Measurements from ENCODE around the gene MAGOH. TPM values are rescaled to one million over a fixed set of nuclear protein-coding genes. Genes with fewer than 3 reads are reported as not detected.

MAGOH gene
- polyA plus RNA-seq, 1 donor (not counting 4 experiments of a cell fraction or from before 2014, with no cell fraction given), result 104 TPM

DNA sequence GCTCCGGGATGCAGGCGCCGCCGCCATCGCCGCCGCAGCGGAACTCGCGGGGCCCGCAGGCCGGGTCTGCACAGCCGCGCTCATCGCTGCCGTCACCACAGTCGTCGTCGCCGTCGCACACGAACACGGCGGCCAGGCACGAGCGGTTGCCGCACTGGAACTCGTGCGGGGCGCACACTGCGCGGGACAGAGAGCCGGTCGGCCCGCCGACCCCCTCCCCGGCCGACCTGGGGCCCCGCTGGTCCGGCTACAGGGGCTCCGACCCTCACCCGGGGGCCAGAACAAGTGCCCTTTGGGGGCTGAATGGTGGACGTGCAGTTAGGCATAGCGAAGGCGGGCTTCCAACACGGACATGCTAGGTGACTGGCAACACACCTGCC, 38.6 kb upstream of the MAGOH start:
- Histone ChIP-seq H3K4me1 (ENCODE audit: control insufficient read depth, extremely low read depth, insufficient read depth, low read length) (peaks cover 24% of the 10 kb centered on the region), H3K79me2 (ENCODE audit: control insufficient read depth, insufficient read depth, low read length) (no peaks in the 10 kb centered on the region), H3K4me2 (ENCODE audit: control insufficient read depth, extremely low read depth, insufficient read depth, low read depth, low read length) (no peak overlapping the region), H3K36me3 (ENCODE audit: control insufficient read depth in 2 of 2, extremely low read depth in 1 of 2, insufficient read depth in 2 of 2, low read length in 2 of 2) (peaks cover 10 to 26% of the 10 kb centered on the region in 2 experiments), H3K9me1 (ENCODE audit: control insufficient read depth, extremely low read depth, insufficient read depth, low read length) (peaks cover 6% of the 10 kb centered on the region), H3K9me3 (ENCODE audit: control insufficient read depth, low read depth, low read length) (no peaks in the 10 kb centered on the region), H2AFZ (ENCODE audit: control insufficient read depth, low read length) (no peak overlapping the region), H4K20me1 (ENCODE audit: control insufficient read depth, extremely low read depth, insufficient read depth, low read length) (no peaks in the 10 kb centered on the region), H3K4me3 (ENCODE audit: control insufficient read depth in 2 of 3, extremely low read depth in 1 of 3, insufficient read depth in 2 of 3, low read depth in 1 of 3, low read length in 3 of 3) (no peak overlapping the region), H3K27me3 (ENCODE audit: control insufficient read depth, extremely low read depth, insufficient read depth, low read length) (no peaks in the 10 kb centered on the region), H3K27ac (ENCODE audit: control insufficient read depth, insufficient read depth, low read length) (no peak overlapping the region), H3K9ac (ENCODE audit: control insufficient read depth, extremely low read depth, insufficient read depth, low read length) (no peak overlapping the region)
- no peak for TF ChIP-seq EZH2 (IDR thresholded peaks at IDR 0.05; ENCODE audit: low read length)
- TF ChIP-seq, protein P1, sequence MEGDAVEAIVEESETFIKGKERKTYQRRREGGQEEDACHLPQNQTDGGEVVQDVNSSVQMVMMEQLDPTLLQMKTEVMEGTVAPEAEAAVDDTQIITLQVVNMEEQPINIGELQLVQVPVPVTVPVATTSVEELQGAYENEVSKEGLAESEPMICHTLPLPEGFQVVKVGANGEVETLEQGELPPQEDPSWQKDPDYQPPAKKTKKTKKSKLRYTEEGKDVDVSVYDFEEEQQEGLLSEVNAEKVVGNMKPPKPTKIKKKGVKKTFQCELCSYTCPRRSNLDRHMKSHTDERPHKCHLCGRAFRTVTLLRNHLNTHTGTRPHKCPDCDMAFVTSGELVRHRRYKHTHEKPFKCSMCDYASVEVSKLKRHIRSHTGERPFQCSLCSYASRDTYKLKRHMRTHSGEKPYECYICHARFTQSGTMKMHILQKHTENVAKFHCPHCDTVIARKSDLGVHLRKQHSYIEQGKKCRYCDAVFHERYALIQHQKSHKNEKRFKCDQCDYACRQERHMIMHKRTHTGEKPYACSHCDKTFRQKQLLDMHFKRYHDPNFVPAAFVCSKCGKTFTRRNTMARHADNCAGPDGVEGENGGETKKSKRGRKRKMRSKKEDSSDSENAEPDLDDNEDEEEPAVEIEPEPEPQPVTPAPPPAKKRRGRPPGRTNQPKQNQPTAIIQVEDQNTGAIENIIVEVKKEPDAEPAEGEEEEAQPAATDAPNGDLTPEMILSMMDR (optimal IDR thresholded peaks at IDR 0.05 in 1 of 3, IDR thresholded peaks at IDR 0.05 in 1 of 3, conservative IDR thresholded peaks at IDR 0.05 in 1 of 3; ENCODE audit: extremely low read depth in 1 of 3, insufficient read depth in 2 of 3, low read length in 3 of 3), result no peak
- no peak for FAIRE-seq
- dilution Hi-C loops (cut with MboI; ENCODE audit: extremely low pct_ligation_motif_present, low sequenced_read_pairs), result no loop called here
- DNase-seq (ENCODE audit: low read depth, low spot score), result no peak

DNA sequence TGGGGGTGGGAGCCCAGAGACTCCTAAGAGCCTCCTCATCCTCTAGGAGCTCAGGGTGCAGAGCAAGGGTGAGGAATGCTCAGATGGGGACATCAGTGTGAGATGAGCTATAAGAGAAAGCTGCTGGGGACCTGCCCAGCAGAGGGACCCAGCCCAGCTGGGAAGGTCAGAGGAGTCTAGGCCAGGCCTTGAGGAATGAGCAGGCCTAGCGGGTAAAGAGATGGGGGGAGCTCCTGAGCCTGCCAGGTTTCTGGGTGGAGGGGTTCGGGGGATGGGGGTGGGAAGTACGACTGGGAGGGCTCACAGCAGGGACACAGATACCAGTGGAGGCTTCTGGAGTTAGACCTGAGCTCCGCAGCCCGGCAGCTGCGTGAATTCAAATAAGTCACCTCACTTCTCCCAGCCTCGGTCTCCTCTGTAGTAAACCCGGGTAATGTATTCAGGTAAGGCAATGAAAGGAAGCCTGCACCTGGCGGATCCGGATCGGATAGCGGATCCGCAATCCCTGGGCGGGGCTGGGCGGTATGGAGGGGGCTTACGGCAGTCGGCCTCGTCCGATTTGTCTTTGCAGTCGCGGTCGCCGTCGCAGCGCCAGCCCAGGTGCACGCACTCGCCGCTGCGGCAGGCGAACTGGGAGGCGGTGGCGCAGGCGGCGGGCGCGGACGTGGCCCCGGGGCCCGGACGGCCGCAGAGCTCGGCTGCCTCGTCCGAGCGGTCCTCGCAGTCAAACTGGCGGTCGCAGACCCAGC, 38.0 kb upstream of the MAGOH start:
- H4K20me1 ChIP-seq (ENCODE audit: control insufficient read depth, extremely low read depth, insufficient read depth, low read length), result no peaks in the 10 kb centered on the region
- H3K36me3 ChIP-seq (ENCODE audit: control insufficient read depth in 2 of 2, extremely low read depth in 1 of 2, insufficient read depth in 2 of 2, low read length in 2 of 2), result peaks cover 8 to 26% of the 10 kb centered on the region in 2 experiments
- H3K9me1 ChIP-seq (ENCODE audit: control insufficient read depth, extremely low read depth, insufficient read depth, low read length), result peaks cover 6% of the 10 kb centered on the region
- DNase-seq (ENCODE audit: low read depth, low spot score) (no peak), FAIRE-seq (no peak)
- H3K9me3 ChIP-seq (ENCODE audit: control insufficient read depth, low read depth, low read length), result no peaks in the 10 kb centered on the region
- dilution Hi-C loops (cut with MboI; ENCODE audit: extremely low pct_ligation_motif_present, low sequenced_read_pairs), result no loop called here
- no peak overlapping the region for H2AFZ ChIP-seq (ENCODE audit: control insufficient read depth, low read length)
- H3K27ac ChIP-seq (ENCODE audit: control insufficient read depth, insufficient read depth, low read length), result no peak overlapping the region
- H3K4me1 ChIP-seq (ENCODE audit: control insufficient read depth, extremely low read depth, insufficient read depth, low read length), result peaks cover 24% of the 10 kb centered on the region
- no peak overlapping the region for H3K9ac ChIP-seq (ENCODE audit: control insufficient read depth, extremely low read depth, insufficient read depth, low read length)
- no peaks in the 10 kb centered on the region for H3K27me3 ChIP-seq (ENCODE audit: control insufficient read depth, extremely low read depth, insufficient read depth, low read length)
- no peak overlapping the region for H3K4me2 ChIP-seq (ENCODE audit: control insufficient read depth, extremely low read depth, insufficient read depth, low read depth, low read length)
- no peaks in the 10 kb centered on the region for H3K79me2 ChIP-seq (ENCODE audit: control insufficient read depth, insufficient read depth, low read length)
- TF ChIP-seq, protein P1 (optimal IDR thresholded peaks at IDR 0.05 in 1 of 3, IDR thresholded peaks at IDR 0.05 in 1 of 3, conservative IDR thresholded peaks at IDR 0.05 in 1 of 3; ENCODE audit: extremely low read depth in 1 of 3, insufficient read depth in 2 of 3, low read length in 3 of 3), result no peak
- no peak for TF ChIP-seq EZH2 (IDR thresholded peaks at IDR 0.05; ENCODE audit: low read length)
- no peak overlapping the region for H3K4me3 ChIP-seq (ENCODE audit: control insufficient read depth in 2 of 3, extremely low read depth in 1 of 3, insufficient read depth in 2 of 3, low read depth in 1 of 3, low read length in 3 of 3)
